ENCODE results near the gene RAB26.

The RAB26 gene

GRCh38 chr16:2163211-2163881 lies 14.9 kb downstream of the RAB26 start:
- DNase-seq, result peak; percentile 81

GRCh38 chr16:2165861-2166260 lies 17.4 kb downstream of the RAB26 start:
- no peak for DNase-seq

- no peak for DNase-seq
Observed at GRCh38 chr16:2166263-2167067, 18.0 kb downstream of the RAB26 start.

- no peak for DNase-seq
Observed at GRCh38 chr16:2167068-2167638, 18.7 kb downstream of the RAB26 start.

- no peak for DNase-seq
Observed at GRCh38 chr16:2170080-2170479, 21.7 kb downstream of the RAB26 start.

- no peak for DNase-seq
Observed at GRCh38 chr16:2170587-2171435, 22.4 kb downstream of the RAB26 start.

- no peak for DNase-seq
Observed at GRCh38 chr16:2171601-2172178, 23.3 kb downstream of the RAB26 start.

GRCh38 chr16:2172688-2173335 lies 24.4 kb downstream of the RAB26 start:
- no peak for DNase-seq

GRCh38 chr16:2173366-2173765 lies 24.9 kb downstream of the RAB26 start:
- DNase-seq, result no peak

- no peak for DNase-seq
Observed at GRCh38 chr16:2173916-2174315, 25.5 kb downstream of the RAB26 start.

GRCh38 chr16:2174396-2175131 lies 26.1 kb downstream of the RAB26 start:
- DNase-seq, result no peak

GRCh38 chr16:2175454-2175853 lies 27.0 kb downstream of the RAB26 start:
- DNase-seq, result no peak

GRCh38 chr16:2176047-2176446 lies 27.6 kb downstream of the RAB26 start:
- DNase-seq, result no peak

- no peak for DNase-seq
Observed at GRCh38 chr16:2177101-2177500, 28.7 kb downstream of the RAB26 start.

GRCh38 chr16:2177561-2177960 lies 29.1 kb downstream of the RAB26 start:
- DNase-seq, result no peak

- no peak for DNase-seq
Observed at GRCh38 chr16:2178321-2179106, 30.1 kb downstream of the RAB26 start.

GRCh38 chr16:2179107-2179501 lies 30.7 kb downstream of the RAB26 start:
- no peak for DNase-seq

GRCh38 chr16:2179576-2179975 lies 31.2 kb downstream of the RAB26 start:
- DNase-seq, result no peak

- DNase-seq, result no peak
Observed at GRCh38 chr16:2180461-2180860, 32.0 kb downstream of the RAB26 start.

Measured in NCI-H226 (cell line).